Neural crest cell (in vitro differentiated cells): ENCODE results near the gene SORCS1. TPM values are rescaled to one million over a fixed set of nuclear protein-coding genes. Genes with fewer than 3 reads are reported as not detected.

Experiments used
- DNase-seq: peaks from one replicate; pipeline ENCODE4 v3.0.0; 2021; ENCODE audit warnings: low read depth, mixed read lengths, low spot score
- H3K27ac Mint-ChIP-seq: one replicate; pipeline ENCODE4 v1.8.0; 2021; ENCODE audit warnings: mild to moderate bottlenecking, mixed read lengths; ENCODE audit not compliant: unreplicated experiment
- H3K27me3 Mint-ChIP-seq: 2 replicates; pipeline ENCODE4 v1.8.0; 2021; ENCODE audit warnings: low read depth, mild to moderate bottlenecking, mixed read lengths
- H3K36me3 Mint-ChIP-seq: 2 replicates; pipeline ENCODE4 v1.8.0; 2021; ENCODE audit warnings: low read depth, mild to moderate bottlenecking, mixed read lengths
- H3K4me1 Mint-ChIP-seq: 2 replicates; pipeline ENCODE4 v1.8.0; 2021; ENCODE audit warnings: mixed read lengths
- H3K4me3 Mint-ChIP-seq: one replicate; pipeline ENCODE4 v1.8.0; 2021; ENCODE audit warnings: mild to moderate bottlenecking, mixed read lengths
- H3K9me3 Mint-ChIP-seq: 2 replicates; pipeline ENCODE4 v1.8.0; 2021; ENCODE audit warnings: mixed read lengths
- CTCF ChIP-seq: fragments of 200-600 bp; sonication (generic); conservative IDR thresholded peaks from 2 replicates; pipeline ENCODE4 v1.5.0; 2021; ENCODE audit warnings: antibody characterized with exemption, mild to moderate bottlenecking
- total RNA-seq: library from RNA; stranded (reverse); gene quantifications from 2 replicates; pipeline ENCODE4 v1.2.1, GENCODE V29; 2021

Gene SORCS1
- total RNA-seq, 1 donor from 2014 or later = 8.2 TPM

GRCh38 chr10:107168738-107169137 is 4.2 kb upstream of the SORCS1 start:
- Mint-ChIP-seq H3K27ac (no peak overlapping the region), H3K4me1 (peaks cover 14% of the 10 kb centered on the region), H3K9me3 (no peaks in the 10 kb centered on the region), H3K36me3 (no peaks in the 10 kb centered on the region), H3K27me3 (peaks cover 6% of the 10 kb centered on the region), H3K4me3 (no peak overlapping the region)
- no peak for DNase-seq
- TF ChIP-seq CTCF = no peak

GRCh38 chr10:107166403-107166802 is 1.9 kb upstream of the SORCS1 start:
- Mint-ChIP-seq H3K4me1 (peaks cover 29% of the 10 kb centered on the region), H3K36me3 (no peaks in the 10 kb centered on the region), H3K27me3 (peaks cover 21% of the 10 kb centered on the region), H3K4me3 (peak overlapping the region; percentile 73), H3K9me3 (no peaks in the 10 kb centered on the region), H3K27ac (no peak overlapping the region)
- DNase-seq = no peak
- peak; percentile 40 for TF ChIP-seq CTCF

GRCh38 chr10:107164992-107165391 is 486 bp upstream of the SORCS1 start:
- no peaks in the 10 kb centered on the region for H3K9me3 Mint-ChIP-seq
- H3K27me3 Mint-ChIP-seq = peaks cover 21% of the 10 kb centered on the region
- H3K27ac Mint-ChIP-seq = no peak overlapping the region

GRCh38 chr10:107163076-107163855 is 1.2 kb downstream of the SORCS1 start:
- DNase-seq = no peak
- H3K27ac Mint-ChIP-seq = no peak overlapping the region
- peak overlapping the region; percentile 86 for H3K4me3 Mint-ChIP-seq
- no peak for TF ChIP-seq CTCF
- no peaks in the 10 kb centered on the region for H3K9me3 Mint-ChIP-seq
- peaks cover 21% of the 10 kb centered on the region for H3K27me3 Mint-ChIP-seq
- peaks cover 29% of the 10 kb centered on the region for H3K4me1 Mint-ChIP-seq
- H3K36me3 Mint-ChIP-seq = no peaks in the 10 kb centered on the region

More at GRCh38 chr10:107164992-107165391, 486 bp upstream of the SORCS1 start:
- H3K4me3 Mint-ChIP-seq = peak overlapping the region; percentile 91
- TF ChIP-seq CTCF = no peak
- peak; percentile 35 for DNase-seq
- H3K4me1 Mint-ChIP-seq = peaks cover 29% of the 10 kb centered on the region
- no peaks in the 10 kb centered on the region for H3K36me3 Mint-ChIP-seq

GRCh38 chr10:107160866-107161265 is 3.6 kb downstream of the SORCS1 start:
- Mint-ChIP-seq H3K4me3 (peak overlapping the region; percentile 0), H3K9me3 (no peaks in the 10 kb centered on the region), H3K27ac (no peak overlapping the region), H3K4me1 (peaks cover 23% of the 10 kb centered on the region), H3K36me3 (no peaks in the 10 kb centered on the region), H3K27me3 (peaks cover 18% of the 10 kb centered on the region)
- DNase-seq = no peak
- TF ChIP-seq CTCF = no peak
